Osteoblast (primary cell): ENCODE results near the gene PDK2. TPM values are rescaled to one million over a fixed set of nuclear protein-coding genes. Genes with fewer than 3 reads are reported as not detected.

Experiments used
- DNase-seq: peaks from one replicate; pipeline ENCODE4 v3.0.0; 2011; ENCODE audit warnings: low spot score, mixed read lengths; ENCODE audit not compliant: insufficient read length; ENCODE audit errors: missing footprints
- H2AFZ ChIP-seq: 2 replicates; pipeline ENCODE4 v1.6.0; 2011; ENCODE audit warnings: mild to moderate bottlenecking, low read length
- H3K27ac ChIP-seq: 2 replicates; pipeline ENCODE4 v1.5.1; 2011; ENCODE audit warnings: mild to moderate bottlenecking, low read depth, low read length, moderate library complexity
- H3K27me3 ChIP-seq: 2 replicates; pipeline ENCODE4 v1.6.0; 2012; ENCODE audit warnings: mild to moderate bottlenecking, control low read depth, inconsistent platforms, low read length, moderate library complexity; ENCODE audit not compliant: insufficient read depth
- H3K36me3 ChIP-seq: 2 replicates; pipeline ENCODE4 v1.5.1; 2011; ENCODE audit warnings: mild to moderate bottlenecking, low read length, control low read depth, moderate library complexity; ENCODE audit not compliant: insufficient read depth
- H3K4me1 ChIP-seq: 2 replicates; pipeline ENCODE4 v1.5.1; 2011; ENCODE audit warnings: mild to moderate bottlenecking, low read length, control low read depth, moderate library complexity; ENCODE audit not compliant: insufficient read depth
- H3K4me2 ChIP-seq: 2 replicates; pipeline ENCODE4 v1.6.0; 2011; ENCODE audit warnings: mild to moderate bottlenecking, low read length; ENCODE audit not compliant: insufficient read depth
- H3K4me3 ChIP-seq: fragments of 200-600 bp; sonication (generic); 3 replicates; pipeline ENCODE4 v1.5.1; 2012; ENCODE audit warnings: mild to moderate bottlenecking, low read length, inconsistent platforms; ENCODE audit not compliant: insufficient read depth
- H3K79me2 ChIP-seq: 2 replicates; pipeline ENCODE4 v1.6.0; 2012; ENCODE audit warnings: mild to moderate bottlenecking, low read length, control low read depth, inconsistent platforms; ENCODE audit not compliant: insufficient read depth
- H3K9me3 ChIP-seq: 2 replicates; pipeline ENCODE4 v1.5.1; 2011; ENCODE audit warnings: low read depth, low read length, control low read depth
- H4K20me1 ChIP-seq: 2 replicates; pipeline ENCODE4 v1.6.0; 2012; ENCODE audit warnings: mild to moderate bottlenecking, low read length, control low read depth; ENCODE audit not compliant: insufficient read depth
- CTCF ChIP-seq: IDR thresholded peaks from 2 replicates; pipeline ENCODE4 v1.5.1; 2011; ENCODE audit warnings: mild to moderate bottlenecking, low read depth, low read length, moderate library complexity; ENCODE audit errors: extremely low read depth
- total RNA-seq: library from RNA; depleted of rRNA; stranded (reverse); fragments of >200 nt; gene quantifications from 2 replicates; pipeline ENCODE4 v1.2.3, GENCODE V29; 2012

The PDK2 gene
- total RNA-seq, 1 donor, result 43.4 TPM

DNA sequence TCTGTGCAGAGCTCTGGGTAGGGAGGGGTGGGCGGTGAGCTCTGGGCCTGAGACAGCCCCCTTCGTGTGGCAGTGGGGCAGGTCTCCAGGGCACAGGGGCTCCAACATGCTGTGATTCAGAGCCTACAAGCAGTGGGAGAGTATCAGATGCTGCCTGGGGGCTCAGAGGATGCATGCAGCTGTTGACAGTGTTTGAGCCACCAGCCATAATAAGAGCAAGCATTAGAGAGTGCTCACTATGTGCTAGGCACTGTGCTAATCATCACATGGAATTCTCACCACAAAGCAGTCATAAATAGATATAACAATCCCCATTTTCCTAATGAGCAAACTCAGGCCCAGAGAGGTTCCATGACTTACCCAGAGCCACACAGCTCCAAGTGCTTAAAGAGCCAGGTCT lies 8.1 kb downstream of the PDK2 start:
- peaks cover 28% of the 10 kb centered on the region for H4K20me1 ChIP-seq
- H3K79me2 ChIP-seq, result peaks cover 5% of the 10 kb centered on the region
- H3K9me3 ChIP-seq, result no peaks in the 10 kb centered on the region
- peaks cover 39% of the 10 kb centered on the region for H3K4me1 ChIP-seq
- H2AFZ ChIP-seq, result no peak overlapping the region
- no peak overlapping the region for H3K4me3 ChIP-seq
- H3K4me2 ChIP-seq, result no peak overlapping the region
- DNase-seq, result peak; percentile 53
- no peaks in the 10 kb centered on the region for H3K27me3 ChIP-seq
- TF ChIP-seq CTCF, result no peak
- H3K36me3 ChIP-seq, result peaks cover 15% of the 10 kb centered on the region
- H3K27ac ChIP-seq, result no peak overlapping the region

GRCh38 chr17:50103941-50104340 lies 8.8 kb downstream of the PDK2 start:
- H3K36me3 ChIP-seq, result peaks cover 10% of the 10 kb centered on the region
- H3K9me3 ChIP-seq, result no peaks in the 10 kb centered on the region
- H3K4me2 ChIP-seq, result no peak overlapping the region
- H3K79me2 ChIP-seq, result peaks cover 5% of the 10 kb centered on the region
- peaks cover 28% of the 10 kb centered on the region for H4K20me1 ChIP-seq
- H3K27me3 ChIP-seq, result no peaks in the 10 kb centered on the region
- peaks cover 40% of the 10 kb centered on the region for H3K4me1 ChIP-seq
- TF ChIP-seq CTCF, result no peak
- H3K4me3 ChIP-seq, result no peak overlapping the region
- H3K27ac ChIP-seq, result no peak overlapping the region
- no peak overlapping the region for H2AFZ ChIP-seq
- DNase-seq, result peak; percentile 69

DNA sequence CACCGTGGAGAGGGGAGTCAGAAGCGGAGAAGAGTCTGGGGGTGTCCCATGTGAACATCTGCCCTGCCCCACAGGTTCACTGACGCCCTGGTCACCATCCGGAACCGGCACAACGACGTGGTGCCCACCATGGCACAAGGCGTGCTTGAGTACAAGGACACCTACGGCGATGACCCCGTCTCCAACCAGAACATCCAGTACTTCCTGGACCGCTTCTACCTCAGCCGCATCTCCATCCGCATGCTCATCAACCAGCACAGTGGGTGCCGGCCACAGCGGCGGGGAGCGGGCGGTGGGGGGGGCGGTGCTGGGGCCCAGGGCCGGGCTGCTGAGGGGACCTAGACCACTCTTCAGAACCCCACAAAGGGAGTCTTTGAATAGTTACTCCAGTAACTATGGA lies 10.7 kb downstream of the PDK2 start:
- Histone ChIP-seq H3K4me3 (no peak overlapping the region), H3K27me3 (no peaks in the 10 kb centered on the region), H3K27ac (no peak overlapping the region), H4K20me1 (peaks cover 19% of the 10 kb centered on the region), H3K36me3 (peaks cover 7% of the 10 kb centered on the region), H2AFZ (no peak overlapping the region), H3K79me2 (peaks cover 5% of the 10 kb centered on the region), H3K4me1 (peaks cover 27% of the 10 kb centered on the region), H3K4me2 (no peak overlapping the region), H3K9me3 (no peaks in the 10 kb centered on the region)
- DNase-seq, result peak; percentile 65
- TF ChIP-seq CTCF, result no peak

GRCh38 chr17:50106393-50107131 lies 11.4 kb downstream of the PDK2 start:
- H3K9me3 ChIP-seq, result no peaks in the 10 kb centered on the region
- DNase-seq, result peak; percentile 76
- peaks cover 5% of the 10 kb centered on the region for H3K79me2 ChIP-seq
- H3K4me3 ChIP-seq, result no peak overlapping the region
- no peak overlapping the region for H3K4me2 ChIP-seq
- no peak for TF ChIP-seq CTCF
- peaks cover 19% of the 10 kb centered on the region for H4K20me1 ChIP-seq
- peaks cover 7% of the 10 kb centered on the region for H3K36me3 ChIP-seq
- H2AFZ ChIP-seq, result no peak overlapping the region
- no peaks in the 10 kb centered on the region for H3K27me3 ChIP-seq
- peaks cover 20% of the 10 kb centered on the region for H3K4me1 ChIP-seq
- H3K27ac ChIP-seq, result no peak overlapping the region
